NB4 (cell line): ENCODE results near the gene PTPN3.

Experiments
- CTCF ChIP-seq: IDR thresholded peaks from one replicate; pipeline ENCODE4 v1.5.1; 2012; ENCODE audit warnings: low read depth, low read length
- POLR2A ChIP-seq: IDR thresholded peaks from 2 replicates; pipeline ENCODE4 v1.6.1; 2011; ENCODE audit warnings: mild to moderate bottlenecking; ENCODE audit not compliant: insufficient read length; ENCODE audit errors: extremely low read depth

- TF ChIP-seq POLR2A (no peak), CTCF (no peak)
Observed at GRCh38 chr9:109423877-109424276, 74.2 kb downstream of the PTPN3 start.
